HL-60/S4 (cell line): ENCODE measurements around the gene NR2E1.

Experiments
- in situ Hi-C: fragments of 300-500 bp; cut with MboI; formaldehyde crosslinking; loops from 2 replicates; pipeline ENCODE4 v1.14.3; 2022; ENCODE audit warnings: low sequenced_read_pairs

Gene NR2E1

GRCh38 chr6:108203189-108204112 lies 37.6 kb downstream of the NR2E1 start:
- in situ Hi-C loops, result no loop called here

DNA sequence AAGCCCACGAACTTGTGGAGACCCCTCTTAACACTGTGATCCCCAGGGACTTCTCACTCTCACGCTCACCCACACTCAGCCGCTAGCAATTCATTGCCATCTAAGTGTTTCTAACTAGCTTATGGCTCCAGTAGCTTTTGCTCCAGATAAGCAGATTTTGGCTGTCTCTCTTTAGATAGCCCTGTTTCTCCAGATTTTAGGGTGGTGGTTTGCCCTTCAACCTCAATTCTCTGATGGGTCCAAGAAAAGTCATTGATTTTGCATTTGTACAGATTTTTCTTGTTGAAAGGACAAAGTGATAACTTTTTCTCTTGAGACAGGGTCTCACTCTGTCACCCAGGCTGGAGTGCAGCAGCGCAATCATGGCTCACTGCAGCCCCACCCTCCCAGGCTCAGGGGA lies 41.2 kb downstream of the NR2E1 start:
- in situ Hi-C loops, result no loop called here

- in situ Hi-C loops, result no loop called here
Measured at GRCh38 chr6:108209738-108210137, 43.9 kb downstream of the NR2E1 start.

DNA sequence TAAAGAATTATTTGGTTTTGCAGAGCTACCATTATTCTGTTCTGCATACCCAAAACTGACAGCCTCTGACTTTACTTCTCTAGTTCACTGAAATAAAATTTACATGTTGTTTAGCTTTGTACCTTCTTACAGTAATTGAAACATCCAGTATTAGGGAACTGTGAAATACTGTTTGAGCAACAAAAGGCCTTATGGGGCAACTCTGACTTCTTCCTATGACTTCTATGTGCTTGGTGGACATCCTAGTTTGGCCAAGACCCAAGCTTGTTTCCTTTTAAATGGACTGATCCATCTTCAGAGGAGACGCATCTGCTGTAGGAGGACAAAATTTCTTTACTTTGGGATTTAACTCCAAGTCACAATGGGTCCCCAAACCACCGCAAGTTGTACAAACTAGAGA lies 44.7 kb downstream of the NR2E1 start:
- in situ Hi-C loops, result no loop called here

- in situ Hi-C loops, result no loop called here
Measured at GRCh38 chr6:108211671-108212070, 45.8 kb downstream of the NR2E1 start.

- in situ Hi-C loops, result no loop called here
Measured at GRCh38 chr6:108222064-108222463, 56.2 kb downstream of the NR2E1 start.

DNA sequence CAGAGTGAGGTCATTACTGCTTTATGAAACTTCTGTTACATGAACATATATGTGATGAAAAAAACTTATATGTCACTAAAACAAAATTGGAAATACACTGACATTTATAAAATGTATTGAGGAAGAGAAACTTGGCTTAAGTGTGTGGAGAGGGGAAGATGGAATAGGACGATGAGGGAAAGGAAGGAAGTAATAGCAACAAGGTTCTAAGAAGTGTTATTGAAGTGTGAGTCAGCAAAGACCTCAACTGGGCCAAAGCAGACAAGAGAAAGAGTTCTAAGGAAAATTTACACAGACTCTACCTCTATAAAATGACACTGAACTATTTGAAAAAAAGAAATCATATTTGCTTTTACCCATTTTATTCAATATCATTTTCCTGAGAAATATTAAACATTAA lies 56.7 kb downstream of the NR2E1 start:
- in situ Hi-C loops, result no loop called here

DNA sequence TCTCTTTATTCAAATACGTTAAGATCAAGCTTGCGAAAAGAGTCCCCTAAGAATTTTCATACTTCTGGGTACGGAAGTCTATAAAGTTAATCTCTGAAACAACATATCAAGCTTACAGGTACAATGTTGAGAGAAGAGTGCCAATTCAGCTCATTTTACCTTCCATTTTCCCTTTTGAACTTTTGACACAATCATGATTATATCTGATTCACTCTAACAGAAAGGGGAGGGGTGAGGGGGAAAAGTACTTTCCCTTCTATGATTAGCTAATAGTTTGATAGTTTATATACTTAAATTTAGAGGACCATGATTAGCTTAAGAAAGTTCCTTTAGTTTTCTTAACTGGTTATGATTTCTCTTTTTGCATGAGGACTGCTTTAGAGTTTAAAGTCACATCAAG lies 61.5 kb downstream of the NR2E1 start:
- in situ Hi-C loops, result no loop called here

DNA sequence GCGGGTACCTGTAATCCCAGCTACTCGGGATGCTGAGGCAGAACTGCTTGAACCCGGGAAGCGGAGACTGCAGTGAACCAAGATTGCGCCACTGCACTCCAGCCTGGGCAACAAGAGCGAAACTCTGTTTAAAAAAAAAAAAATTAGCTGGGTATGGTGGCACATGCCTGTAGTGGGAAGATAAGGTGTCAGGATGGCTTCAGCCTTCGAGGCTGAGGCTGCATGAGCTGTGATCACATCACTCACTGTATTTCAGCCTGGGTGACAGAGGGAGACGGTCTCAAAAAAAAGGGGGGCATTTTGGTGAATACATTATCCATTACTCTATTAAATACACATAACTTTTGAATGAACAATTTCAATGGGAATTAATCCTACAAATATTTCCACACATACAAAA lies 62.6 kb downstream of the NR2E1 start:
- in situ Hi-C loops, result no loop called here

- in situ Hi-C loops, result no loop called here
Measured at GRCh38 chr6:108235127-108235526, 69.3 kb downstream of the NR2E1 start.

GRCh38 chr6:108236791-108237190 lies 71.0 kb downstream of the NR2E1 start:
- in situ Hi-C loops, result no loop called here

GRCh38 chr6:108238322-108238721 lies 72.5 kb downstream of the NR2E1 start:
- in situ Hi-C loops, result no loop called here
